Glomerular visceral epithelial cell (primary cell): ENCODE measurements around the gene HNF1A.
A peak's percentile ranks its signal among the peaks of the same experiment; 100 is the strongest.
"Not testable (repeated sequence)": the region's sequence is repeated elsewhere in the genome, so short reads cannot be mapped to it uniquely, and the experiment has no call there.

Experiments
- DNase-seq: peaks from one replicate; pipeline ENCODE4 v3.0.0-alpha.2; 2016; ENCODE audit errors: extremely low spot score

HNF1A gene

GRCh38 chr12:120978296-120979219 is at the start of gene HNF1A:
HNF1A (plus strand) TSS chr12:120978543; CDS start chr12:120978769, 226 bp downstream.
- DNase-seq: no peak

- DNase-seq: no peak
Measured at GRCh38 chr12:120928864-120929652, 49.3 kb upstream of the HNF1A start.

GRCh38 chr12:120930032-120930431 is 48.3 kb upstream of the HNF1A start:
- DNase-seq: no peak

GRCh38 chr12:120932058-120932457 is 46.3 kb upstream of the HNF1A start:
- DNase-seq: no peak

GRCh38 chr12:120932956-120933526 is 45.3 kb upstream of the HNF1A start:
- no peak for DNase-seq

- DNase-seq: no peak
Measured at GRCh38 chr12:120933786-120934185, 44.6 kb upstream of the HNF1A start.

- no peak for DNase-seq
Measured at GRCh38 chr12:120936197-120936596, 42.1 kb upstream of the HNF1A start.

GRCh38 chr12:120938496-120938895 is 39.8 kb upstream of the HNF1A start:
- DNase-seq: no peak

- DNase-seq: no peak
Measured at GRCh38 chr12:120939523-120939922, 38.8 kb upstream of the HNF1A start.

- DNase-seq: no peak
Measured at GRCh38 chr12:120940006-120940405, 38.3 kb upstream of the HNF1A start.

- DNase-seq: peak; percentile 91
Measured at GRCh38 chr12:120940799-120941198, 37.5 kb upstream of the HNF1A start.

GRCh38 chr12:120941412-120941811 is 36.9 kb upstream of the HNF1A start:
- DNase-seq: no peak

- DNase-seq: no peak
Measured at GRCh38 chr12:120941846-120942405, 36.4 kb upstream of the HNF1A start.

GRCh38 chr12:120943482-120943881 is 34.9 kb upstream of the HNF1A start:
- no peak for DNase-seq

- DNase-seq: peak; percentile 53
Measured at GRCh38 chr12:120944645-120945217, 33.6 kb upstream of the HNF1A start.

- not testable (repeated sequence) for DNase-seq
Measured at GRCh38 chr12:120945516-120945915, 32.8 kb upstream of the HNF1A start.

- DNase-seq: not testable (repeated sequence)
Measured at GRCh38 chr12:120950260-120950799, 28.0 kb upstream of the HNF1A start.

GRCh38 chr12:120950807-120951206 is 27.5 kb upstream of the HNF1A start:
- no peak for DNase-seq

- no peak for DNase-seq
Measured at GRCh38 chr12:120955232-120955631, 23.1 kb upstream of the HNF1A start.

GRCh38 chr12:120956579-120957300 is 21.6 kb upstream of the HNF1A start:
- DNase-seq: no peak
